HCT116 (cell line): Measurements from ENCODE around the gene ANXA2R. TPM values are rescaled to one million over a fixed set of nuclear protein-coding genes. Genes with fewer than 3 reads are reported as not detected.
A peak's percentile ranks its signal among the peaks of the same experiment; 100 is the strongest.

Experiments used
- ATAC-seq: fragments of 200-7000 bp; cut with Tn5 transposase; 2 replicates; pipeline ENCODE4 v1.9.1; 2020; ENCODE audit warnings: mild to moderate bottlenecking, moderate library complexity
- BruUV-seq: library from RNA; stranded (reverse); fragments of 400-500 nt; replicated peaks from 2 replicates; lab custom pipeline; 2021; lab: Mats Ljungman, UMichigan
- CTCF ChIA-PET: fragments of 300-600 bp; sonication (Branson Sonifier 250); formaldehyde crosslinking; loops from one replicate; lab custom pipeline; 2021; ENCODE audit warnings: antibody characterized with exemption; lab: Charles Lee
- POLR2A ChIA-PET: fragments of 300-600, 350-600 bp; sonication (Branson Sonifier 250); formaldehyde crosslinking; loops from one replicate; lab custom pipeline; 2021; ENCODE audit warnings: antibody characterized with exemption; lab: Charles Lee
- RAD21 ChIA-PET, 2 experiments: fragments of 300-600 bp; sonication (Branson Sonifier 250); formaldehyde crosslinking; loops; one replicate each; lab custom pipeline; 2023; ENCODE audit warnings: low total read pairs in 2 of 2; ENCODE audit not compliant: uncharacterized antibody in 2 of 2, unreplicated experiment in 2 of 2, low non-redundant PET in 1 of 2; lab: Charles Lee
- DNase-seq: peaks from one replicate; pipeline ENCODE4 v3.0.0-alpha.2; 2010; ENCODE audit warnings: low read depth, low spot score
- H2AFZ ChIP-seq: fragments of 200-600 bp; shearing (Covaris generic), sonication (generic); 2 replicates; pipeline ENCODE4 v1.6.1; 2017; ENCODE audit warnings: low read depth, mixed run types, mixed read lengths, antibody characterized with exemption, low read length; ENCODE audit not compliant: poor library complexity, severe bottlenecking
- H3K27ac ChIP-seq: 2 replicates; pipeline ENCODE4 v1.5.1; 2012; ENCODE audit warnings: low read depth, low read length
- H3K27me3 ChIP-seq: fragments of 200-600 bp; sonication (generic); 2 replicates; pipeline ENCODE4 v1.6.1; 2016; ENCODE audit warnings: mixed run types, low read length, mixed read lengths; ENCODE audit not compliant: insufficient read depth
- H3K36me3 ChIP-seq, 2 experiments: fragments of 200-500 bp in 1 of 2; fragments of 200-600 bp in 1 of 2; sonication (Bioruptor generic) in 1 of 2; sonication (generic) in 1 of 2; 2 replicates each; pipeline versions ENCODE4 v1.5.1 to v1.6.1; 2014 to 2016; ENCODE audit warnings: low read length in 2 of 2, inconsistent platforms in 1 of 2, mixed read lengths in 1 of 2, mixed run types in 1 of 2; ENCODE audit not compliant: insufficient read depth in 2 of 2, control insufficient read depth in 1 of 2
- H3K4me1 ChIP-seq, 2 experiments: fragments of 200-600 bp in 1 of 2; sonication (generic) in 1 of 2; 2 replicates each; pipeline versions ENCODE4 v1.5.1 to v1.6.1; 2012 to 2017; ENCODE audit warnings: low read length in 2 of 2, inconsistent platforms in 1 of 2, mild to moderate bottlenecking in 1 of 2, mixed read lengths in 1 of 2, mixed run types in 1 of 2, moderate library complexity in 1 of 2; ENCODE audit not compliant: insufficient read depth in 2 of 2, control insufficient read depth in 1 of 2
- H3K4me2 ChIP-seq: fragments of 200-600 bp; sonication (generic); 2 replicates; pipeline ENCODE4 v1.6.1; 2017; ENCODE audit warnings: mixed run types, low read length, mixed read lengths
- H3K4me3 ChIP-seq, 2 experiments: fragments of 200-600 bp in 1 of 2; sonication (generic) in 1 of 2; replicated peaks in 1 of 2; 2 replicates each; pipeline ENCODE4 v1.5.1; 2011 to 2016; ENCODE audit warnings: low read length in 2 of 2, control low read depth in 1 of 2, low read depth in 1 of 2, mild to moderate bottlenecking in 1 of 2, mixed read lengths in 1 of 2, mixed run types in 1 of 2
- H3K79me2 ChIP-seq: fragments of 200-600 bp; sonication (generic); 2 replicates; pipeline ENCODE4 v1.6.1; 2017; ENCODE audit warnings: mild to moderate bottlenecking, mixed run types, low read length, moderate library complexity, mixed read lengths; ENCODE audit not compliant: insufficient read depth
- H3K9ac ChIP-seq: fragments of 200-600 bp; sonication (generic); 2 replicates; pipeline ENCODE4 v1.6.1; 2016; ENCODE audit warnings: low read length, mixed read lengths
- H3K9me2 ChIP-seq: fragments of 200-600 bp; sonication (generic), shearing (Covaris generic); 2 replicates; pipeline ENCODE4 v1.6.1; 2017; ENCODE audit warnings: mixed run types, mild to moderate bottlenecking, moderate library complexity; ENCODE audit not compliant: insufficient read depth
- H3K9me3 ChIP-seq, 2 experiments: fragments of 200-500 bp in 1 of 2; fragments of 200-600 bp in 1 of 2; sonication (Bioruptor generic) in 1 of 2; sonication (generic) in 1 of 2; 2 replicates each; pipeline ENCODE4 v1.6.1; 2014 to 2017; ENCODE audit warnings: low read length in 2 of 2, mixed read lengths in 2 of 2, inconsistent platforms in 1 of 2, low read depth in 1 of 2, mild to moderate bottlenecking in 1 of 2, mixed run types in 1 of 2, moderate library complexity in 1 of 2; ENCODE audit not compliant: control insufficient read depth in 1 of 2, insufficient read depth in 1 of 2
- H4K20me1 ChIP-seq: fragments of 200-600 bp; sonication (generic), shearing (Covaris generic); 2 replicates; pipeline ENCODE4 v1.6.1; 2017; ENCODE audit warnings: mixed run types, mild to moderate bottlenecking, moderate library complexity; ENCODE audit not compliant: insufficient read depth
- ATF3 ChIP-seq: IDR thresholded peaks from 2 replicates; pipeline ENCODE4 v1.6.1; 2012
- CEBPB ChIP-seq: IDR thresholded peaks from 2 replicates; pipeline ENCODE4 v1.6.1; 2012; ENCODE audit warnings: low read depth
- EGR1 ChIP-seq: IDR thresholded peaks from 2 replicates; pipeline ENCODE4 v1.6.1; 2012; ENCODE audit warnings: low read depth
- EZH2 ChIP-seq: fragments of 200-600 bp; sonication (generic); IDR thresholded peaks from 2 replicates; pipeline ENCODE4 v1.6.1; 2017; ENCODE audit warnings: antibody characterized with exemption, mixed run types
- EZH2phosphoT487 ChIP-seq: fragments of 200-600 bp; IDR thresholded peaks from 2 replicates; pipeline ENCODE4 v1.6.1; 2018; ENCODE audit warnings: antibody characterized with exemption, borderline replicate concordance
- JUND ChIP-seq: IDR thresholded peaks from 2 replicates; pipeline ENCODE4 v1.6.1; 2012
- MAX ChIP-seq: IDR thresholded peaks from 2 replicates; pipeline ENCODE4 v1.6.1; 2012
- POLR2A ChIP-seq: IDR thresholded peaks from 2 replicates; pipeline ENCODE4 v1.7.0; 2011; ENCODE audit warnings: borderline replicate concordance; ENCODE audit not compliant: insufficient read depth, insufficient read length; ENCODE audit errors: extremely low read depth
- SIN3A ChIP-seq: IDR thresholded peaks from 2 replicates; pipeline ENCODE4 v1.6.1; 2012; ENCODE audit warnings: low read depth
- SP1 ChIP-seq: IDR thresholded peaks from 2 replicates; pipeline ENCODE4 v1.6.1; 2012; ENCODE audit warnings: low read depth
- YY1 ChIP-seq: IDR thresholded peaks from 2 replicates; pipeline ENCODE4 v1.6.1; 2011; ENCODE audit warnings: low read length, low read depth, moderate library complexity, mild to moderate bottlenecking; ENCODE audit not compliant: insufficient replicate concordance; ENCODE audit errors: extremely low read depth
- ZBTB33 ChIP-seq: IDR thresholded peaks from 2 replicates; pipeline ENCODE4 v1.6.1; 2011; ENCODE audit warnings: mild to moderate bottlenecking, low read length, moderate library complexity; ENCODE audit not compliant: insufficient replicate concordance; ENCODE audit errors: extremely low read depth
- ZNF274 ChIP-seq: fragments of 200-500 bp; sonication (Bioruptor generic); IDR thresholded peaks from 2 replicates; pipeline ENCODE4 v1.6.1; 2014; ENCODE audit warnings: mild to moderate bottlenecking, low read depth, low read length, inconsistent platforms
- intact Hi-C: fragments of 100-400 bp; cut with micrococcal nuclease; formaldehyde crosslinking; loops from 2 replicates; pipeline ENCODE4 v1.10.0; 2022
- total RNA-seq: library from RNA; stranded (reverse); gene quantifications from one replicate; pipeline ENCODE4 v1.2.1, GENCODE V29; 2021; ENCODE audit not compliant: unreplicated experiment
- TF ChIP-seq, protein P1 (sequence below): IDR thresholded peaks from 2 replicates; pipeline ENCODE4 v1.6.1; 2012; ENCODE audit warnings: low read depth
- TF ChIP-seq, protein P2 (sequence below), 3 experiments: fragments of 200-600 bp in 1 of 3; sonication (generic) in 1 of 3; IDR thresholded peaks in 2 of 3; conservative IDR thresholded peaks in 1 of 3; 2 replicates each; pipeline ENCODE4 v1.5.1; 2012 to 2017; ENCODE audit warnings: low read depth in 2 of 3, low read length in 2 of 3, antibody characterized with exemption in 1 of 3, borderline replicate concordance in 1 of 3, control low read depth in 1 of 3, mild to moderate bottlenecking in 1 of 3, mixed read lengths in 1 of 3, mixed run types in 1 of 3, moderate library complexity in 1 of 3; ENCODE audit not compliant: insufficient read depth in 1 of 3

The ANXA2R gene
- total RNA-seq, 1 experiment from 2014 or later = 0.37 TPM

- no TSS peak for BruUV-seq
- intact Hi-C loops = no loop called here
- Histone ChIP-seq H3K36me3 (no peaks in the 10 kb centered on the region), H4K20me1 (no peaks in the 10 kb centered on the region), H3K4me1 (peaks cover 4 to 27% of the 10 kb centered on the region in 2 experiments; a peak in 3 of 4 replicates), H3K9me2 (no peaks in the 10 kb centered on the region), H3K4me3 (peak overlapping the region; percentile 67 to 68), H3K4me2 (peak overlapping the region; percentile 97), H3K27ac (peak overlapping the region; percentile 14; the same call in 1 of the 2 replicates), H3K9me3 (no peaks in the 10 kb centered on the region), H2AFZ (peak overlapping the region; percentile 96), H3K9ac (peak overlapping the region; percentile 38; the same call in 1 of the 2 replicates), H3K27me3 (no peaks in the 10 kb centered on the region), H3K79me2 (no peaks in the 10 kb centered on the region)
- CTCF ChIA-PET = interaction anchor here (1.0 to 3.7 kb wide), 8 partner anchors 10 to 369 kb away, joined by 4 to 38 read pairs (median 10); no protein-coding TSS in a partner anchor
- POLR2A ChIA-PET = interaction anchor here (0.8 to 2.5 kb wide), 6 partner anchors 22 to 111 kb away, joined by 3 to 9 read pairs (median 6); partner anchors contain the start of gene ZNF131
- peak; percentile 66; the same call in 1 of the 2 replicates for TF ChIP-seq MAX
- TF ChIP-seq ZBTB33 = no peak
- TF ChIP-seq, protein P1, sequence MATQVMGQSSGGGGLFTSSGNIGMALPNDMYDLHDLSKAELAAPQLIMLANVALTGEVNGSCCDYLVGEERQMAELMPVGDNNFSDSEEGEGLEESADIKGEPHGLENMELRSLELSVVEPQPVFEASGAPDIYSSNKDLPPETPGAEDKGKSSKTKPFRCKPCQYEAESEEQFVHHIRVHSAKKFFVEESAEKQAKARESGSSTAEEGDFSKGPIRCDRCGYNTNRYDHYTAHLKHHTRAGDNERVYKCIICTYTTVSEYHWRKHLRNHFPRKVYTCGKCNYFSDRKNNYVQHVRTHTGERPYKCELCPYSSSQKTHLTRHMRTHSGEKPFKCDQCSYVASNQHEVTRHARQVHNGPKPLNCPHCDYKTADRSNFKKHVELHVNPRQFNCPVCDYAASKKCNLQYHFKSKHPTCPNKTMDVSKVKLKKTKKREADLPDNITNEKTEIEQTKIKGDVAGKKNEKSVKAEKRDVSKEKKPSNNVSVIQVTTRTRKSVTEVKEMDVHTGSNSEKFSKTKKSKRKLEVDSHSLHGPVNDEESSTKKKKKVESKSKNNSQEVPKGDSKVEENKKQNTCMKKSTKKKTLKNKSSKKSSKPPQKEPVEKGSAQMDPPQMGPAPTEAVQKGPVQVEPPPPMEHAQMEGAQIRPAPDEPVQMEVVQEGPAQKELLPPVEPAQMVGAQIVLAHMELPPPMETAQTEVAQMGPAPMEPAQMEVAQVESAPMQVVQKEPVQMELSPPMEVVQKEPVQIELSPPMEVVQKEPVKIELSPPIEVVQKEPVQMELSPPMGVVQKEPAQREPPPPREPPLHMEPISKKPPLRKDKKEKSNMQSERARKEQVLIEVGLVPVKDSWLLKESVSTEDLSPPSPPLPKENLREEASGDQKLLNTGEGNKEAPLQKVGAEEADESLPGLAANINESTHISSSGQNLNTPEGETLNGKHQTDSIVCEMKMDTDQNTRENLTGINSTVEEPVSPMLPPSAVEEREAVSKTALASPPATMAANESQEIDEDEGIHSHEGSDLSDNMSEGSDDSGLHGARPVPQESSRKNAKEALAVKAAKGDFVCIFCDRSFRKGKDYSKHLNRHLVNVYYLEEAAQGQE = no peak
- TF ChIP-seq EZH2phosphoT487 = no peak
- no peak for TF ChIP-seq ATF3
- no peak for TF ChIP-seq EZH2
- TF ChIP-seq SIN3A = no peak; the same call in 1 of the 2 replicates
- peak; percentile 81 for TF ChIP-seq EGR1
- TF ChIP-seq YY1 = no peak
- TF ChIP-seq SP1 = no peak
- TF ChIP-seq, protein P2, sequence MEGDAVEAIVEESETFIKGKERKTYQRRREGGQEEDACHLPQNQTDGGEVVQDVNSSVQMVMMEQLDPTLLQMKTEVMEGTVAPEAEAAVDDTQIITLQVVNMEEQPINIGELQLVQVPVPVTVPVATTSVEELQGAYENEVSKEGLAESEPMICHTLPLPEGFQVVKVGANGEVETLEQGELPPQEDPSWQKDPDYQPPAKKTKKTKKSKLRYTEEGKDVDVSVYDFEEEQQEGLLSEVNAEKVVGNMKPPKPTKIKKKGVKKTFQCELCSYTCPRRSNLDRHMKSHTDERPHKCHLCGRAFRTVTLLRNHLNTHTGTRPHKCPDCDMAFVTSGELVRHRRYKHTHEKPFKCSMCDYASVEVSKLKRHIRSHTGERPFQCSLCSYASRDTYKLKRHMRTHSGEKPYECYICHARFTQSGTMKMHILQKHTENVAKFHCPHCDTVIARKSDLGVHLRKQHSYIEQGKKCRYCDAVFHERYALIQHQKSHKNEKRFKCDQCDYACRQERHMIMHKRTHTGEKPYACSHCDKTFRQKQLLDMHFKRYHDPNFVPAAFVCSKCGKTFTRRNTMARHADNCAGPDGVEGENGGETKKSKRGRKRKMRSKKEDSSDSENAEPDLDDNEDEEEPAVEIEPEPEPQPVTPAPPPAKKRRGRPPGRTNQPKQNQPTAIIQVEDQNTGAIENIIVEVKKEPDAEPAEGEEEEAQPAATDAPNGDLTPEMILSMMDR (IDR thresholded peaks at IDR 0.05 in 2 of 3, conservative IDR thresholded peaks at IDR 0.05 in 1 of 3; ENCODE audit: borderline replicate concordance in 1 of 3, insufficient read depth in 1 of 3, low read depth in 2 of 3, low read length in 2 of 3) = no peak; a peak in 1 of 6 replicates
- TF ChIP-seq POLR2A = no peak
- TF ChIP-seq JUND = no peak
- no peak for TF ChIP-seq ZNF274
- TF ChIP-seq CEBPB = no peak
- RAD21 ChIA-PET = interaction anchor here in 1 of 2 experiments (1.2 kb wide), 1 partner anchor 21 kb away, joined by 3 read pairs; no protein-coding TSS in a partner anchor
- no peak for DNase-seq
- ATAC-seq = peak; percentile 43
Observed at GRCh38 chr5:43020399-43020746, 19.7 kb downstream of the ANXA2R start.
